Mucosa of stomach (tissue), 1 donor: Measurements from ENCODE around the gene SFSWAP.

Experiments
- H3K27me3 ChIP-seq: one replicate; pipeline ENCODE4 v1.7.0; 2013; ENCODE audit warnings: mild to moderate bottlenecking, low read length; ENCODE audit not compliant: control insufficient read depth, insufficient read depth
- H3K36me3 ChIP-seq: one replicate; pipeline ENCODE4 v1.7.0; 2013; ENCODE audit warnings: low read length; ENCODE audit not compliant: control insufficient read depth, insufficient read depth
- H3K4me1 ChIP-seq: one replicate; pipeline ENCODE4 v1.7.0; 2013; ENCODE audit warnings: mild to moderate bottlenecking, low read length; ENCODE audit not compliant: control insufficient read depth, insufficient read depth
- H3K4me3 ChIP-seq: one replicate; pipeline ENCODE4 v1.7.0; 2013; ENCODE audit warnings: low read length
- H3K9ac ChIP-seq: one replicate; pipeline ENCODE4 v1.7.0; 2013; ENCODE audit warnings: mild to moderate bottlenecking, low read length, moderate library complexity
- H3K9me3 ChIP-seq: one replicate; pipeline ENCODE4 v1.7.0; 2013; ENCODE audit warnings: mild to moderate bottlenecking, low read length, moderate library complexity; ENCODE audit not compliant: control insufficient read depth
- donor health status: Pancreatic carcinoma.

SFSWAP gene

DNA sequence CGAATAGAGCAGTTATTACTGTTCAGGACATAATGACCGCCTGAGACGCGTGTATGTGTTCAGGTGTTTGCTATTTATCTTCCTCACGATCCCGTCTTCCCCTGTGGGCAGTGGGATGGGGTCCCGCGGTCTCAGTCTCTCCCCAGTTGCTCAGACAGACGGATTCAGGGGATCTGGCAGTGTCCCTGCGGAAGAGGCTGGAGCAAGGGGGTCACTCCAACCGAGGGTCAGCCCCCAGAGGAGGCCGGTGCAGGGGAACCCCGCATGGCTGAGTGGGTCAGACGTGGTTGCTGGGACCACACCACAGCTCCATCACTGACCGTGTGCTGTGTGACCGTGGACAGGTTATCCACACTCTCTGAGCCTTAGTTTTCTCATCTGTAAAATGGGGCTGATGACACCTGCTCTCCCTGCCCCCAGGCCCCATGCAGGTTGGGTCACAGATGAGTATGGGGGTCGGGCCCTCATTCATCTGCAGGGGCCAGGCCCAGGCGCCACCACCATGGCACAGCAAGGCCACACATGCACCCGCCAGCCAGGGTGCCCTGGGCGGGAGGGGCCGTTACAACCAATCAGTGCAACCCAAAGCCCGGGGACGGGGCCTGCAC lies 122.5 kb downstream of the SFSWAP start:
- Histone ChIP-seq H3K9me3 (no peaks in the 10 kb centered on the region), H3K27me3 (peaks cover 49% of the 10 kb centered on the region), H3K9ac (no peak overlapping the region), H3K4me1 (peaks cover 24% of the 10 kb centered on the region), H3K36me3 (no peaks in the 10 kb centered on the region), H3K4me3 (no peak overlapping the region)

DNA sequence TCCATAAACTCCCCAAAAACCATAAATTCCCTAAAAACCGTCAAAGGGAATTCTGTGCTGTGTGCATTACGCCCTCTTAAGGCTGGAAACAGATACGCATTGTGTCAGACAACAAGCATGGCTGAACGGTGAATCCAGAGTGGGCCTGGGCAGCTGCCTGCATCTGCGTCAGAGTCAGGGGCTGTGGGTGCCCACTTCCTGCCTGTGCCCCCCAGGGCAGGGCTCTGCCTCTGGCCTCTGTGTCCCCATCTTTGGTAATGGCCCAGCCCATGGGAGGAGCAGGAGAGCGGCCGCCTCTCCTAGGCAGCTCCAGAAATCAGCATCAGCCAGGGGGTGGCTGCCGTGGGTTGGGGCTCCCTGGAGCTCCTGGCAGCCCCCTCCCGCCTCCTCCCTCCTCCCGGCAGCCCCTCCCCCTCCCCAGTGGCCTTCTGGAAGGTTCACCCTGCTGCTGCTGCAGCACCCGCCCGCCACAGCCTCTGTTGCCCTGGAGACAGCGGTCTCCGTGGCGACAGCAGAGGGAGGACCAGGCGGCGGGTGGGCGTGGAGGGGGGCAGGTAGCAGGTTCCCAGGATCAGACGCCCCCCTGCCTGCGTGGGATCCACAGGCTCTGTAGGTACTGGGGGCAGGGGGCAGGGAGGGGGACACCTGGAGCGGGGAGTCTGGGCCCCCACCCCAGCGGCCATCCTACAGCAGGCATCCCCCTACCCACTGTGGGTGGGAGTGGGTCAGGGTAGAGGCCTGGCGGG lies 123.2 kb downstream of the SFSWAP start:
- Histone ChIP-seq H3K36me3 (no peaks in the 10 kb centered on the region), H3K27me3 (peaks cover 43% of the 10 kb centered on the region), H3K4me1 (peaks cover 24% of the 10 kb centered on the region), H3K9ac (no peak overlapping the region), H3K4me3 (no peak overlapping the region), H3K9me3 (no peaks in the 10 kb centered on the region)

DNA sequence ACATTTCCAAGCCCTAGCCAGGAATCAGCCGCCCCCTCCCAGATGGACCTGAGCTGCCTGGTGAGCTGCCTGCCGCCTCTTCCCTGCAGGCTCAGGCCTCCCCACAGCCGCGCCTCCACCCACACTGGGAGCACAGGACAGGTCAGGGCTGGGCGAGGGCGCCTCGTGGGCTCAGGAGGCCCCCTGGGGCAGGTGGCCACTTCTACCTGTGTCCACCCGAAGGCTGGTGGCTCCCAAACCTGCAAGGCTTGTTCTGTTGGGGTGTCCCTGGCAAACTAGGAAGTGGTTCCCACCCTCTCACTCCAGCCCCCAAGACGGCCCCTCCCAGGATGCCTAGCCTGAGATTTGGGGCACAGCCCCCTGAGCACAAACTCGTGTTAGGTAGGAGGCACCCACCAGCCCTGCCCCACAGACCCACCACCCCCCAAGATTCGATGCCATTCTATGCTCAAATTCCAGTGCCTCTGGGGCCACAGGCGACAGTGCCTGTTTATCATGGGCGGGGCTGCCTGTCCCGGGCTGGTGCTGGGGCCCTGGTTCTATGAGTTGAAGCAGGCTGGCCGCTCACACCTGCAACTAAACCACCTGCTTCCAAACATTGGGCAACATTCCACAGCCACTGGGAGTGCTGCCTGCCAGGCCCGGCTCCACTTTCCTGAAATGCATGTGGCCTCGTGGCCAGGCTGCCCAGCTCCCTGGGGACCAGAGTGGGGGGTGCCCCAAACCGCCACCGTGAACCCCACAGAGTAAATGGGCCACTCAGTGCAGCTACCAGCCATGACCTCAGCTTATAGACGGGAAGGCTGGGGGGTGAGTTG lies 124.1 kb downstream of the SFSWAP start:
- Histone ChIP-seq H3K4me3 (no peak overlapping the region), H3K36me3 (no peaks in the 10 kb centered on the region)

DNA sequence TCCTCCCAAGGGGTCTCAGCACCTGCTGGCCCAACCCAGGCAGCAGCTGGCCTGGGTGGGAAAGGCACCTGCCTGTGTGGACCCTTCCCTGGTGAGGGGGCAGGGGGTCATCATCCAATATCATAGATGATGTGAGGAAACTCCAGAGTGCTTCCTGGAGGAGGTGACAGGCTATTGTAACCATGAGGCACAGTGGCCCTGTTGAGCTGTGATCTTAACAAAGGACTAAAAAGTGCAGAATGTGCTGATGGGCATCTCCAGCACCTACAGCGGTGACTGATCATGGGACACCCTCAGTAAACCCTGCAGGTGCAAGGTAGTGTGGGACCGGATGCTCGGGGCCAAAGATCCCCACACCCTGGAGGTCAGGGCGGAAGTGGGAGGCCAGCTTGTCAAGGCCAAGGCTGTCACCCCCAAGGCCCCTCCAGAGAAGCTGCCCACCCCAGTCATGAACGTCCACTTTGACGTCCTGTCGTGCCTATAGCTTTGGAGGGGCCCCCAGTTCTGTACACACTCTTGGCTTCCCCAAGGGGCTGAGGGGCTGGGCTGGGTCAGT lies 124.8 kb downstream of the SFSWAP start:
- no peaks in the 10 kb centered on the region for H3K9me3 ChIP-seq
- no peaks in the 10 kb centered on the region for H3K36me3 ChIP-seq
- peaks cover 29% of the 10 kb centered on the region for H3K27me3 ChIP-seq
- no peak overlapping the region for H3K9ac ChIP-seq
- H3K4me1 ChIP-seq, result peaks cover 19% of the 10 kb centered on the region
- H3K4me3 ChIP-seq, result no peak overlapping the region

More for the DNA sequence above, 124.1 kb downstream of the SFSWAP start:
- peaks cover 34% of the 10 kb centered on the region for H3K27me3 ChIP-seq
- H3K9me3 ChIP-seq, result no peaks in the 10 kb centered on the region
- no peak overlapping the region for H3K9ac ChIP-seq
- H3K4me1 ChIP-seq, result peaks cover 24% of the 10 kb centered on the region

GRCh38 chr12:131836193-131836592 lies 125.3 kb downstream of the SFSWAP start:
- Histone ChIP-seq H3K36me3 (no peaks in the 10 kb centered on the region), H3K9me3 (no peaks in the 10 kb centered on the region), H3K4me1 (peaks cover 14% of the 10 kb centered on the region), H3K4me3 (no peak overlapping the region), H3K27me3 (peaks cover 24% of the 10 kb centered on the region), H3K9ac (no peak overlapping the region)

GRCh38 chr12:131836714-131837397 lies 126.0 kb downstream of the SFSWAP start:
- Histone ChIP-seq H3K9ac (no peak overlapping the region), H3K9me3 (no peaks in the 10 kb centered on the region), H3K36me3 (no peaks in the 10 kb centered on the region), H3K4me1 (peaks cover 11% of the 10 kb centered on the region), H3K4me3 (no peak overlapping the region), H3K27me3 (peaks cover 20% of the 10 kb centered on the region)

DNA sequence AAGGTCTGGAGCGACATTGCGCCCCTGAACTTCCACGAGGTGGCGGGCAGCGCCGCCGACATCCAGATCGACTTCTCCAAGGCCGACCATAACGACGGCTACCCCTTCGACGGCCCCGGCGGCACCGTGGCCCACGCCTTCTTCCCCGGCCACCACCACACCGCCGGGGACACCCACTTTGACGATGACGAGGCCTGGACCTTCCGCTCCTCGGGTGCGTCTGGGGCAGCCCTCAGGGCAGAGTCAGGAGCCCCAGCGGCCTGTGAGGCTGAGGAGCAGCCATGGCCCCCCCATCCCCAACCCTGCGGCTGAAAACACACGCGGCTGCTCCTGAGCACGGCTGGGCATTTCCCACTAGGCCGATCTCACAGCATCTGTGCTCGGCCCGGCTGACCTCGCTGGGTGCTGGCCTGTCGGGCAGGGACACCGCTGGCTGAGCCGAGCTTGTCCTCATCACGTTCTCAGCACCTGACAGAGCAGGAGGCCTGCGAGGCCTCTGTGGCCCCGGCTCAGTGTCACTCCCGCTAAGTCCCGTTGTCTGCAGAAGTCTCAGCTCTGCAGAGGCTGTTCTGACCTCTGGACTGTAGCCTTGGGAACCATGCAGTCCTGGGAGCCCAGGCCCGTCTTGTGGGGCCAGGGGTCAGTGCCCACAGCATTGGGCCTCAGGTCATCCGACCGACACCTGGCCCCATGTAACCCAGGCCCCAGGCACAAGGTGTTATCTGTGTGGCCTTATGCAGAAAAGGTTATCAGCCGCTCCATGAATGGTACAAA lies 129.9 kb downstream of the SFSWAP start:
- no peaks in the 10 kb centered on the region for H3K36me3 ChIP-seq
- no peak overlapping the region for H3K9ac ChIP-seq
- H3K27me3 ChIP-seq, result no peaks in the 10 kb centered on the region

GRCh38 chr12:131841547-131841946 lies 130.7 kb downstream of the SFSWAP start:
- Histone ChIP-seq H3K9me3 (no peaks in the 10 kb centered on the region), H3K4me3 (no peak overlapping the region), H3K4me1 (no peaks in the 10 kb centered on the region), H3K36me3 (no peaks in the 10 kb centered on the region), H3K9ac (no peak overlapping the region), H3K27me3 (no peaks in the 10 kb centered on the region)

More for the DNA sequence above, 129.9 kb downstream of the SFSWAP start:
- H3K4me3 ChIP-seq, result no peak overlapping the region
- H3K9me3 ChIP-seq, result no peaks in the 10 kb centered on the region
- H3K4me1 ChIP-seq, result no peaks in the 10 kb centered on the region

- Histone ChIP-seq H3K27me3 (no peaks in the 10 kb centered on the region), H3K36me3 (no peaks in the 10 kb centered on the region), H3K4me3 (no peak overlapping the region), H3K9me3 (no peaks in the 10 kb centered on the region), H3K9ac (no peak overlapping the region), H3K4me1 (no peaks in the 10 kb centered on the region)
Measured at GRCh38 chr12:131842169-131842568, 131.3 kb downstream of the SFSWAP start.

GRCh38 chr12:131843527-131843926 lies 132.6 kb downstream of the SFSWAP start:
- Histone ChIP-seq H3K27me3 (no peaks in the 10 kb centered on the region), H3K36me3 (no peaks in the 10 kb centered on the region), H3K9ac (no peak overlapping the region), H3K4me1 (no peaks in the 10 kb centered on the region), H3K4me3 (no peak overlapping the region), H3K9me3 (no peaks in the 10 kb centered on the region)

GRCh38 chr12:131844140-131844539 lies 133.2 kb downstream of the SFSWAP start:
- Histone ChIP-seq H3K9ac (no peak overlapping the region), H3K4me3 (no peak overlapping the region), H3K27me3 (no peaks in the 10 kb centered on the region), H3K36me3 (no peaks in the 10 kb centered on the region), H3K9me3 (no peaks in the 10 kb centered on the region), H3K4me1 (no peaks in the 10 kb centered on the region)
